CD4-positive, alpha-beta T cell treated with Interleukin-6 for 4 hours (primary cell): ENCODE measurements around the gene SNX25.

Source experiments
- DNase-seq: peaks from one replicate; pipeline ENCODE4 v3.0.0-alpha.2; 2020; ENCODE audit warnings: mixed read lengths

The SNX25 gene

GRCh38 chr4:185381288-185382196 lies 172.1 kb downstream of the SNX25 start:
- no peak for DNase-seq

- DNase-seq = no peak
These were observed 173.4 kb downstream of the SNX25 start for GRCh38 chr4:185382754-185383153.

- DNase-seq = no peak
These were observed 174.1 kb downstream of the SNX25 start for GRCh38 chr4:185383451-185383850.

GRCh38 chr4:185384061-185384460 lies 174.7 kb downstream of the SNX25 start:
- DNase-seq = no peak

GRCh38 chr4:185384930-185385331 lies 175.5 kb downstream of the SNX25 start:
- no peak for DNase-seq

- DNase-seq = no peak
These were observed 178.6 kb downstream of the SNX25 start for GRCh38 chr4:185387957-185388356.

GRCh38 chr4:185390941-185391340 lies 181.5 kb downstream of the SNX25 start:
- no peak for DNase-seq

GRCh38 chr4:185392156-185392555 lies 182.8 kb downstream of the SNX25 start:
- DNase-seq = no peak

GRCh38 chr4:185394568-185395237 lies 185.3 kb downstream of the SNX25 start:
- no peak for DNase-seq

- DNase-seq = no peak
These were observed 186.0 kb downstream of the SNX25 start, which contains the start of gene LRP2BP for GRCh38 chr4:185395238-185395955. TSS of gene LRP2BP (minus strand) at chr4:185395924. CDS start at chr4:185378186, 17,738 bp downstream.

GRCh38 chr4:185395956-185396723 lies 186.7 kb downstream of the SNX25 start:
- peak; percentile 96 for DNase-seq

- DNase-seq = no peak
These were observed 187.5 kb downstream of the SNX25 start, which contains the start of gene ANKRD37 for GRCh38 chr4:185396724-185397385. TSS of gene ANKRD37 (plus strand) at chr4:185396841. CDS start at chr4:185396924, 83 bp downstream.

- no peak for DNase-seq
These were observed 189.2 kb downstream of the SNX25 start for GRCh38 chr4:185398618-185399017.

GRCh38 chr4:185399466-185399865 lies 190.1 kb downstream of the SNX25 start:
- DNase-seq = no peak

- DNase-seq = no peak
These were observed 194.6 kb downstream of the SNX25 start for GRCh38 chr4:185404031-185404430.

- DNase-seq = no peak
These were observed 196.1 kb downstream of the SNX25 start for GRCh38 chr4:185405296-185405999.

- DNase-seq = no peak
These were observed 199.0 kb downstream of the SNX25 start for GRCh38 chr4:185408432-185408831.

GRCh38 chr4:185411849-185412248 lies 202.5 kb downstream of the SNX25 start:
- DNase-seq = no peak

- no peak for DNase-seq
These were observed 203.0 kb downstream of the SNX25 start for GRCh38 chr4:185412412-185412811.
